Caco-2 (cell line): ENCODE measurements around the gene CWH43. TPM values are rescaled to one million over a fixed set of nuclear protein-coding genes. Genes with fewer than 3 reads are reported as not detected.

ENCODE experiments used
- BruUV-seq: library from RNA; stranded (reverse); fragments of 400-500 nt; replicated peaks from 2 replicates; lab custom pipeline; 2021; lab: Mats Ljungman, UMichigan
- CTCF ChIA-PET: fragments of 300-600 bp; sonication (Branson Sonifier 250); formaldehyde crosslinking; loops from one replicate; lab custom pipeline; 2022; ENCODE audit warnings: antibody characterized with exemption; lab: Charles Lee
- POLR2A ChIA-PET: fragments of 300-600 bp; sonication (Branson Sonifier 250); formaldehyde crosslinking; loops from one replicate; lab custom pipeline; 2022; ENCODE audit warnings: antibody characterized with exemption; lab: Charles Lee
- DNase-seq, 2 experiments: peaks; one replicate each; pipeline versions ENCODE4 v3.0.0 to v3.0.0-alpha.2; 2020 to 2022
- H3K27me3 ChIP-seq: replicated peaks from 2 replicates; pipeline ENCODE4 v1.6.0; 2011; ENCODE audit warnings: low read length; ENCODE audit not compliant: control insufficient read depth, insufficient read depth
- H3K36me3 ChIP-seq: 2 replicates; pipeline ENCODE4 v1.5.1; 2011; ENCODE audit warnings: low read length; ENCODE audit not compliant: control insufficient read depth, insufficient read depth
- H3K4me1 ChIP-seq: fragments of 250-450 bp; sonication (Bioruptor Pico); 2 replicates; pipeline ENCODE4 v1.5.1; 2020; ENCODE audit warnings: mild to moderate bottlenecking
- H3K4me3 ChIP-seq: 2 replicates; pipeline ENCODE4 v1.5.1; 2011; ENCODE audit warnings: low read depth, mild to moderate bottlenecking, control low read depth, low read length
- H3K9me3 ChIP-seq: fragments of 250-450 bp; sonication (Bioruptor Pico); 2 replicates; pipeline ENCODE4 v1.5.1; 2020; ENCODE audit warnings: mild to moderate bottlenecking, moderate library complexity
- H3K27ac Mint-ChIP-seq: one replicate; pipeline ENCODE4 v1.8.0; 2022; ENCODE audit warnings: mixed read lengths; ENCODE audit not compliant: unreplicated experiment
- H3K27me3 Mint-ChIP-seq: one replicate; pipeline ENCODE4 v1.8.0; 2022; ENCODE audit warnings: mixed read lengths; ENCODE audit not compliant: insufficient read depth, unreplicated experiment
- H3K36me3 Mint-ChIP-seq: one replicate; pipeline ENCODE4 v1.8.0; 2022; ENCODE audit warnings: mild to moderate bottlenecking, mixed read lengths; ENCODE audit not compliant: insufficient read depth, unreplicated experiment
- H3K4me1 Mint-ChIP-seq: one replicate; pipeline ENCODE4 v1.8.0; 2022; ENCODE audit warnings: low read depth, mixed read lengths; ENCODE audit not compliant: unreplicated experiment
- H3K4me3 Mint-ChIP-seq: one replicate; pipeline ENCODE4 v1.8.0; 2022; ENCODE audit warnings: mild to moderate bottlenecking, moderate library complexity, mixed read lengths; ENCODE audit not compliant: unreplicated experiment
- H3K9me3 Mint-ChIP-seq: one replicate; pipeline ENCODE4 v1.8.0; 2022; ENCODE audit warnings: mixed read lengths; ENCODE audit not compliant: unreplicated experiment
- CTCF ChIP-seq, 2 experiments: fragments of 200-600 bp in 1 of 2; IDR thresholded peaks; 1 replicate in 1 of 2; 2 replicates in 1 of 2; pipeline versions ENCODE4 v1.5.1 to v1.8.0; 2011 to 2022; ENCODE audit warnings: antibody characterized with exemption in 1 of 2, control low read depth in 1 of 2, inconsistent platforms in 1 of 2, low read depth in 1 of 2, low read length in 1 of 2, mild to moderate bottlenecking in 1 of 2, moderate library complexity in 1 of 2; ENCODE audit not compliant: insufficient read depth in 1 of 2, severe bottlenecking in 1 of 2, unreplicated experiment in 1 of 2
- intact Hi-C: fragments of 100-400 bp; cut with micrococcal nuclease; formaldehyde crosslinking; loops from one replicate; pipeline ENCODE4 v1.10.0; 2022; ENCODE audit not compliant: unreplicated experiment
- total RNA-seq: library from RNA; stranded (reverse); gene quantifications from 2 replicates; pipeline ENCODE4 v1.2.3, GENCODE V29; 2022

CWH43 gene
- total RNA-seq, 1 experiment from 2014 or later: not detected

DNA sequence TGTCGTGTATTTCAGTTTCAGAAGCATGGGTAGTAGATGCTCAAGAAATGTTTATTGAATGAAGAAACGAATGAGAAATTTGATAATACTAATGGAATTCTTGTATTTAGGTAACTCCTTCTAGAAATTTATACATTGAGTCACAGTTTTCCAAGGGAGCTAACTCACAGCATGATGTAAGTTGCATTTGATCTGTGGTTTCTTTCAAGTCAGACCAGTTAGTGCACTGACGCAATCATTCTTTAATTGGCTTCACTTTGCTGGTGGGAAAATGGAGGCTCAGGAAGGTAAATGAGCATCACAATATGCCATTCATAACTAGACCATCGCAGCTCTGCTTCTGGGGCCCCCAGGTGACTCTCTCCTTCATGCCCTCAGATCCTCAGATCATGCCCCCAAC, 17.3 kb upstream of the CWH43 start:
- Histone ChIP-seq H3K27me3 (no peaks in the 10 kb centered on the region), H3K36me3 (no peaks in the 10 kb centered on the region), H3K4me1 (no peaks in the 10 kb centered on the region), H3K9me3 (no peaks in the 10 kb centered on the region), H3K4me3 (no peak overlapping the region)
- DNase-seq: no peak
- H3K4me3 Mint-ChIP-seq: no peak overlapping the region
- H3K4me1 Mint-ChIP-seq: peaks cover 6% of the 10 kb centered on the region
- CTCF ChIA-PET: no interaction called here
- no peaks in the 10 kb centered on the region for H3K36me3 Mint-ChIP-seq
- no peak for TF ChIP-seq CTCF (IDR thresholded peaks at IDR 0.05; ENCODE audit: insufficient read depth in 1 of 2, low read depth in 1 of 2, low read length in 1 of 2, severe bottlenecking in 1 of 2, unreplicated experiment in 1 of 2)
- H3K27me3 Mint-ChIP-seq: peaks cover 3% of the 10 kb centered on the region
- H3K27ac Mint-ChIP-seq: no peak overlapping the region
- intact Hi-C loops: loop anchor here (10.0 kb wide), 1 partner anchor 284 kb away; no protein-coding TSS in a partner anchor
- POLR2A ChIA-PET: no interaction called here
- no peaks in the 10 kb centered on the region for H3K9me3 Mint-ChIP-seq
- no TSS peak for BruUV-seq

DNA sequence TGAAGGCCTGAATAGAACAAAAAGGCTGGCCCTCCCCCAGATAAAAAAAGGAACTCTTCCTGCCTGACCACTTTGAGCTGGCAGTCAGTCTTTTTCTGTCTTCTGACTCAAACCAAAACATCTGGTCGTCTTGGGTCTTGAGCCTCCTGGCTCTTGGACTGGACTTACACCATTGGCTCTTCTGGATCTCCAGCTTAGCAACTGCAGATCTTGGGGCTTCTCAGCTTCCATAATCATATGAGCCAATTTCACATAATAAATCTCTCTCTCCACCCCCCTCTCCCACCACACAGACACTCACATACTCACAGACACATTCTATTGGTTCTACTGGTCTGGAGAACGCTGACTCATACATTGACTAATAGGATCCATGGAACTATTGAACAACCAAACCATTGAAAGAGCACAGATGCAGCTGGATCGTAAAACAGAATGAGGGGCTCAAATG, 15.6 kb upstream of the CWH43 start:
- H3K9me3 Mint-ChIP-seq: no peaks in the 10 kb centered on the region
- TF ChIP-seq CTCF (IDR thresholded peaks at IDR 0.05; ENCODE audit: insufficient read depth in 1 of 2, low read depth in 1 of 2, low read length in 1 of 2, severe bottlenecking in 1 of 2, unreplicated experiment in 1 of 2): no peak
- peaks cover 5% of the 10 kb centered on the region for H3K27me3 Mint-ChIP-seq
- no peaks in the 10 kb centered on the region for H3K36me3 ChIP-seq
- H3K4me1 Mint-ChIP-seq: no peaks in the 10 kb centered on the region
- intact Hi-C loops: no loop called here
- H3K9me3 ChIP-seq: no peaks in the 10 kb centered on the region
- no peaks in the 10 kb centered on the region for H3K27me3 ChIP-seq
- no peak overlapping the region for H3K4me3 ChIP-seq
- no peaks in the 10 kb centered on the region for H3K36me3 Mint-ChIP-seq
- CTCF ChIA-PET: no interaction called here
- no TSS peak for BruUV-seq
- DNase-seq: no peak
- POLR2A ChIA-PET: no interaction called here
- H3K4me1 ChIP-seq: no peaks in the 10 kb centered on the region
- H3K27ac Mint-ChIP-seq: no peak overlapping the region
- no peak overlapping the region for H3K4me3 Mint-ChIP-seq

DNA sequence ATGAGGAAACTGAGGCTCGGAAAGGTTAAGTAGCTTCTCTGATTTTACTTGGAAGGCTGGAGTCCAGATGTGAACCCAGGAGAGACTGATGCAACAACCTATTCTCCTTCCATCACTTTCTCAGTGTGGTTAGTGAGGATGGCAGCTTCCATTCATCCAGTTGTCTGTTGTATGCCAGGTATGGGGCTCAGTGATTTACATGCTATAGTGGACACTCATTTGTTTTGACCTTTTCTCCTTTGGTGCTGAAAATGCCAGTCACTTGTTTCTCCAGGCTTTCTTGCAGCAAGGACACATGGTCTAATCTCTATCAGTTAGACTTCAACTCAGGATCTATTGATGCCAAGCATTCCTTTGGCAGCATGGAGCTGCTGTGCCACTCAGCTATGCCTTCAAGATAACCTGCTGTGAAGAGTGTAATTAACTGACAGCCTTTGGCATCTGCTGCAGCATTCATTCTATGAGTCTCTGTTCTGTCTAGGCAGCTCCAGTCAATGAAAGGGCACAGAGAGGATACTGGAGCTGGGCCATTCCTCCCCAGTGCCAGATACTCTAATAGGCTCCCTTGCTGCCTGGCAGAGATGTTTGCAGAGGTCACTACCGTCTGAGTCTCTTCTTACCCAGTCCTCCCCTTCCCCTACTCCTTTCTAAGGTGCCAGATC, 11.0 kb upstream of the CWH43 start:
- no TSS peak for BruUV-seq
- H3K4me1 ChIP-seq: no peaks in the 10 kb centered on the region
- peaks cover 11% of the 10 kb centered on the region for H3K27me3 Mint-ChIP-seq
- no peak overlapping the region for H3K27ac Mint-ChIP-seq
- H3K4me3 Mint-ChIP-seq: no peak overlapping the region
- DNase-seq: no peak
- intact Hi-C loops: no loop called here
- H3K36me3 Mint-ChIP-seq: no peaks in the 10 kb centered on the region
- no peaks in the 10 kb centered on the region for H3K9me3 Mint-ChIP-seq
- H3K4me1 Mint-ChIP-seq: no peaks in the 10 kb centered on the region
- TF ChIP-seq CTCF (IDR thresholded peaks at IDR 0.05; ENCODE audit: insufficient read depth in 1 of 2, low read depth in 1 of 2, low read length in 1 of 2, severe bottlenecking in 1 of 2, unreplicated experiment in 1 of 2): no peak
- H3K36me3 ChIP-seq: no peaks in the 10 kb centered on the region
- H3K27me3 ChIP-seq: no peaks in the 10 kb centered on the region
- ChIA-PET POLR2A (no interaction called here), CTCF (interaction anchor here (0.6 kb wide), 1 partner anchor 51 kb away, joined by 8 read pairs; no protein-coding TSS in a partner anchor)
- no peaks in the 10 kb centered on the region for H3K9me3 ChIP-seq
- no peak overlapping the region for H3K4me3 ChIP-seq
